SHP77 (cell line): Measurements from ENCODE around the gene MLPH.
A peak's percentile ranks its signal among the peaks of the same experiment; 100 is the strongest.
"Not testable (repeated sequence)": the region's sequence is repeated elsewhere in the genome, so short reads cannot be mapped to it uniquely, and the experiment has no call there.

Experiments
- DNase-seq, 2 experiments: peaks; one replicate each; lab custom pipeline; 2025; lab: John Stamatoyannopoulos, UW

The MLPH gene

GRCh38 chr2:237458519-237458918, 28.5 kb upstream of the MLPH start:
- DNase-seq = no peak

GRCh38 chr2:237459226-237459625, 27.8 kb upstream of the MLPH start:
- DNase-seq = no peak

DNA sequence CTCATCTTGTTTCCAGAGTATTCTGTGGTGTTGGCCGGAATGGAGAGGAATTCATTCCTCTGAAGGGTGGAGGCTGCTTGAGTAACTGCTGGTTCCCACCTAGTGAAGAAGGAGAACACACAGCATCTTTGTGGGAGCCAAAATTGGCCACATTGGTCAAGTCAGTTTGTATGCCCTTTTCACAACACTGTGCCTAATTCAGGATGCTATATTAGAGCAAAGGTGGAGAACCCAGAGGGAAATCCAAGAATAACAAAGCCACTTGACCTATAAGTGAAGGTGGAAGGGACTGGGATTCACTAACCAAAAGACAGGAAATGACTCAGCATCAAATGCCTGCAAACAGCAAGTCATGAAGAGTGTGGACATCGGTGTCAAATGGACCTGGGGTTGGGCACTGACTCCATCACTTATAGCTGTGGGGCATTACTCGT, 27.3 kb upstream of the MLPH start:
- DNase-seq = peak in 1 of 2 experiments; percentile 25

- DNase-seq = no peak
Measured at GRCh38 chr2:237464757-237465391, 22.2 kb upstream of the MLPH start.

GRCh38 chr2:237465515-237466148, 21.4 kb upstream of the MLPH start:
- no peak for DNase-seq

- no peak for DNase-seq
Measured at GRCh38 chr2:237466211-237466610, 20.8 kb upstream of the MLPH start.

DNA sequence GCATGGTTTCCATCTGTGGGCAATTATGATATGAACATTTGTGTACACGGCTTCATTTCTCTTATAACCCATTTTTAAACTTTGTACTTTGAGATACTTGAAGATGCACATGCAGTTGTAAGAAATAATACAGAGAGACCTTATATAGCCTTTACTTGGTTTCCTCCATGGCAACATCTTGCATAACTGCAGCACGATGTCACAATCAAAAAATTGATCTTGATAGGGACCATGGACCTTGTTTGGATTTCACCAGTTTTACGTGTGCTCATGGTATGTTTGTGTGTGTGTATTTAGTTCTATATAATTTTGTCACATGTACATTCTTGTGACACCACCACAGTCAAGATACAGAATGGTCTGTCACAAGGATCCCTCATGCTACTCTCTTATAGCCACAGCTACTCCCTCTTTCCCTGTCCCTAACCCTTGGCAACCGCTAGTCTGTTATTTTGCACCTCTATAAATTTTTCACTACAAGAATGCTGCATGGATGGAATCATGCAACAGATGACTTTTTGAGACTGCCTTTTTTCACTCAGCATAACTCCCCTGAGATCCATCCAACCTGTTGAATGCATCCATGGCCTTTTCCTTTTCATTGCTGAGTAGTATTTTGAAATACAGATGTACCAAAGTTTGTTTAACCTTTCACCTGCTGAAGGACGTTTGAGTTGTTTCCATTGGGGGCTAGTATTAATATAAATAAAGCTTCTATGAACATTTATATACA, 19.4 kb upstream of the MLPH start:
- DNase-seq = no peak

DNA sequence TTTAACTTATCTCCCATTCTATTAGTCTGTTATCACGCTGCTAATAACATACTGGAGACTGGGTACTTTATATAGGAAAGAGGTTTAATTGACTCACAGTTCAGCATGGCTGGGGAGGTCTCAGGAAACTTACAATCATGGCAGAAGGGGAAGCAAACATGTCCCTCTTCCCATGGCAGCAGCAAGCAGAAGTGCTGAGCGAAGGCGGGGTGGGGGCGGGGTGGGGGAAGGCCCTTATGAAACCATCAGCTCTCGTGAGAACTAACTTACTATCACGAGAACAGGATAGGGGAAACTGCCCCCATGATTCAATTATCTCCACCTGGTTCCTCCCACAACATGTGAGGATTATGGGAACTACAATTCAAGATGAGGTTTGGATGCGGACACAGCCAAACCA, 17.6 kb upstream of the MLPH start:
- DNase-seq = not testable (repeated sequence)

DNA sequence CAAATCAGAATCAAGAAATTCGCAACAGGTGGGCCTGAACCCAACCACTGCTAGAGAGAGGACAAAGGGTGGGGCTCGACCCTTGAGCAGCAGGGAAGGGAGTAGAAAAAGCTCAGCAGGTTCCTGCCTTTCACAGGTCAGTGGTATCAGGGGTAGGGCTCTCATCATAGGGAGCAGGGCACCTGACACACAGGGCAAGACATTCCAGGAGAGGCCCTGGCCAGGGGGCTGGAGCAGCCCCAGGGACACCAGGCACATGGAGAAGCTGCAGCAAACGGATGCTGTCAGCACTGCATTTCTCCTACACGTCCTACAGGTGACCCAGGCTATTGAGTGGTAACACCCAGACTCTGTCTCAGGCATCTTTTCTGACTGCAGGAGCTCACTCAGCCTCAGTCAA, 17.2 kb upstream of the MLPH start:
- DNase-seq = no peak

- no peak for DNase-seq
Measured at GRCh38 chr2:237470914-237471313, 16.1 kb upstream of the MLPH start.

- peak; percentile 58 to 63 for DNase-seq
Measured at GRCh38 chr2:237471438-237472186, 15.4 kb upstream of the MLPH start.

GRCh38 chr2:237472187-237472712, 14.8 kb upstream of the MLPH start:
- DNase-seq = no peak

DNA sequence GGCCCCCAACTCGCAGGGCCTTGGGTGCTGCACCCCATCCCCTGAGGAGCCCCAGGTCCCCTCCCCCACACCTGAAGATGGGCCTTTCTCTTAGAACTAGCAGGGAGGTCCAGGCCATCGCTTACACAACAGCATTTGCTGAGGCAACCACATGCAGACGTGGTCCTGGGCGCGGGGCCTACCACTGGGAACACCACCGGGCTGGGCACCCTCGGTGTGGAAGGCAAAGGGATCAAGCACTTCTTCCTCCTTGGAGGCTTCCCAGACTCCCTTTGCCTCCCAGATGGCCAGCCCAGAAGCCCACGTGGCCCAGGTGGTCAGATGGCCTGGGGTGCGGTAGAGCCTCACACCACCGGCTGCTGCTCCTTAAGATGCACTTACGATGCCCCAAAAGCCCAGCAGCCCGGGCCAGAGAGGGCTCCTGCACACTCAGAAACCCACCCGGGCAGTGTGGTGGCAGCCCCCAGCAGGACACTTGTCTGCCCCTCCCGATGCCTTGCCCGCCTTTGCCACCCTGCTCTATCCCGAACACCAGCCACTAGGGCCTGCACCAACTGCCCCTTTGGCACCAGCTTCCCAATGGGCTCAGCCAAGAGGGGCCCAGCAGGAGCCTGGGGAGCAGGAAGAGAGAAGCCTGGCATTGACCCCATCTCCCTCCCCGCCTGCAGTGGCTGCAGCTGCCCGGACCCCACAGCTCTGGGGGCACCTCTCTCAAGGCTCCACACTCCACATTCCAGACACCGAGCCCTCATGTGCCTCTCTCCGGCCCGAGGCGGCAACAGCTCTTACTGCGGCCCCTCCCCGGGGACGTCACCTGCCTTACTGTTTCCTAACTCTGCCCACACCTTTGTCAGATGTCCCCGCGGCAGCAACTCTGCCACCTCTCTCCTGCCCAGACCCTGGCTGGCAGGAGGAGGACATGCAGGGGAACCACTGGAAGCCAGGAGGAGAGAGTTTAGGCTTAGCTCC, 13.9 kb upstream of the MLPH start:
- no peak for DNase-seq

DNA sequence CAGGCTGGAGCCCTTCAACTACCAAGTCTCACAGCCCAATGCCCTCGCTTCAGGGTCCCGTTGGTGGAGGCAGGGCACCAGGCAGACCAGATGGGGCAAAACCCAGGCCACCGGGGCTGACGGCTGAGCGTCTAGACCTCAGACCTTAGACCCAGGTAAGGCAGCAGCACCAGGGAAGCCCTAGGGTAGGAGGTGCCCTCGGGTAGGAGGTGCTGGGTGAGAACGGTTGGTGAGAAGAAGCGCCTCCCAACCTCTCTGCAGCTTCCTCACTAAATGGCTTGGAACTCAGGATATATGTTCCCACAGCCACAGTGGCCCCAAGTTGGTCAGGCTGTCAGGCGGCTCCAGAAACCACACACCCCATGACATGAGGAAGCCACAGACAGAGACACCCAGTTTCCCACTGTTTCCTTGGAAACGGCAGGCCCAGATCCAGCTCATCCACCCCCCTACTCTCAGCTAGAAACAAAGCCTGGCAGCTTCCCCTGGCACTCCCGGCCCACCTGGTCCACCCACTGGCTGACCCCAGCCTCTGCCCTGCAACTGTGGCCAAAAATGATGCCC, 13.1 kb upstream of the MLPH start:
- no peak for DNase-seq

DNA sequence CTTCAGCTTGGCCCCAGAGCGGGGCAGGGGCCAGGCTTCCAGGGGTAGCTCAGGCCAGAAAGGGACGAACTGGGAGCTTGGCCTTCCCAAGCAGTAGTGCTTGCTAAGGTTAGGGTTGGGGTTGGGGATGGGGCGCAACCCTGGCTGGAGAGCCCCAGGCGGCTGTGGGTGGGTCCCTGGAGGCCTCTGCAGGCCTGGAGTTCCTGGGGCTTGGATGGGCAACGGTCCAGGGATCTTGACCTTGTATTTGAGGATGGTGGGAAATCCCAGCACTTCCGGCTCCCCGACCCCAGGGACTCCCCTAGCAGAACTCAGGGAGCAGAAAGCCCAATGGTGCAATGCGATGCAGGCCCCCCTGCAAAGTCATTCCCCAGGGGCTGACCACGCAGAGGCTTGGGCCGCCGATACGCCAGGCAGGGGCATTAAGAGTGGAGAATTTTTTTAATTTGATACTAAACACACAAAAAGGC, 12.6 kb upstream of the MLPH start:
- no peak for DNase-seq

DNA sequence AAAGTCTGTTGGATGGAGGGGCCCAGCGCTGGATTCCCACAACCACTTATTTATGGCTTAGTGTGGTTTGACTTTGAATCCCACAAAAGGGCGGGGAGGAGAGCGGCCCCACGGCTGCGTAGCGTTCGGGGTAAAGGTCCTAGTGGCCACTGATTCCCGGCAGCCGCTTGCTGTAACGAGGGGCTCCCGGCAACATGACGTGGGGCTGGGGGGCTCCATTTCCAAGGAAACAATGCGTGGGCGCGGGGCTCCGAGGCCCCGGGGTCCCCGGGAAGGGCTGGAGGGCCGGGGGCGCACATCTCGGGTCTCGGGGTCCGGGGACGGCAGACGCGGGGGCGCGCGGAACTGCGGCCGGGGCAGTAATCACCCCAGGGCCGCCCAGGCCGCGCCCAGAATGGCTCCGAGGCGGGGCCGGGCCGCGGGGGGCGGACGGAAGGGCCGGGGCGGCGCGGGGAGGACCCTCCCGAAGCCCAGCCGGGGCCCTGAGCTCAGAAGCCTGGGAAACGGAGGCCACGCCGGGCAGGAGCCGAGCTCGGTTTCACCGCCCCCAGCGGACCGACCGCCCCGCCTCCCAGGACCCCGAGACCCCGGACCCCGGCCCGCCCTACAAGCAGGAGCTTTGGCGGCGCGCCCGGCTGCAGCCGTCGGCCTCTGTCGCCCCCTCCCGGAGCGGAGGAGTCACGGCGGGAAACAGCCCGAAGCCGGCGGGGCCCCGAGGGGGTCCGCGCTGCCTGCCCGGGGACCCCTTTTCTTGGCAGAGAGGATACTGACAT, 11.9 kb upstream of the MLPH start:
- DNase-seq = peak; percentile 38 to 67

DNA sequence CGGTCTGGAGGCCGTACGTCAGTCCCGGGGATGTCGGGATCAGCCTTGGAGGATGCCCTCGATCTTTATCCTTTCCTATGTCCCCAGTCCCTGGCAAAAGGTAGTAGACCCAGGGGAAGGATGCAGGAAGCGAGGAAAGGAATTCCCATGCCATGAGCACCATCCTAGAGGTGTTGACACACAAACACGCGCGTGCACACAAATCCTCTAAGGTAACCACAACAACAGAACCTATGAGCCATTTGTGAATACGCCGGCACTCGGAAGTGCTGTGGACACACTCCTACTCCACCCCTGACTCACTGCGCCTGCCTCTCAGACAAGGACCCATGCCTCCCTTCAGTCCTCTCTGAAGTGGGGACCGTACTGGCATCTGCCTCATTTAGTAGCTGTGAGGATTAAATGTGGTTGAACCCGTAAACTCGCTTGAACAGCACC, 11.3 kb upstream of the MLPH start:
- DNase-seq = peak in 1 of 2 experiments; percentile 22

GRCh38 chr2:237478095-237478494, 9.0 kb upstream of the MLPH start:
- no peak for DNase-seq

GRCh38 chr2:237478979-237479378, 8.1 kb upstream of the MLPH start:
- no peak for DNase-seq

DNA sequence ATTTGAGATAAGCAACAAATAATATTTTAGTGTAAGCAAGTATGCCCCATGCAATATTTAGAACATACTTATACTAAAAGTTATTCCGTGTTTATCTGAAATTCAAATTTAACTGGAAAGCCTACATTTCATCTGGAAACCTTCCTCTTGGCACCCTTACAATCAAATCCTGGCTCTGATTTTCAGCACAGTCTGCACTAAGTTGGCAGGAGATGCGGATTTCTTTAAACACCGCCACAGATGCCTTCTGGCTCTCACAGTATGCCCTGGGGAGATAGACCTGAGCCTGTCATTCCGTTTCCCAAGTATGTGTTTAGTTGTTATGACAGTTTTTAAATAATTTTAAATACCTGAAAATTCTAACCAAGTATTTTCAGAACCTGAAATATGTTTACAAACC, 7.3 kb upstream of the MLPH start:
- no peak for DNase-seq
